Stimulated activated naive CD8-positive, alpha-beta T cell treated with anti-CD3 and anti-CD28 coated beads, Interleukin-15, amount 100 ng/mL, for 72 hours (primary cell): ENCODE results near the gene CPED1.
"Not testable (repeated sequence)": the region's sequence is repeated elsewhere in the genome, so short reads cannot be mapped to it uniquely, and the experiment has no call there.

ENCODE experiments used
- ATAC-seq: fragments of 150-1000 bp; cut with Tn5 transposase; 2 replicates; pipeline ENCODE4 v1.10.0; 2021; ENCODE audit warnings: mild to moderate bottlenecking, moderate library complexity
- DNase-seq, 2 donors: peaks; one replicate each; pipeline ENCODE4 v3.0.0; 2021 to 2022
- H3K27ac Mint-ChIP-seq, 2 donors: one replicate each; pipeline ENCODE4 v1.8.0; 2022; ENCODE audit warnings: mild to moderate bottlenecking in 2 of 2, mixed read lengths in 2 of 2, moderate library complexity in 2 of 2
- H3K27me3 Mint-ChIP-seq: one replicate; pipeline ENCODE4 v1.8.0; 2022; ENCODE audit warnings: mixed read lengths
- H3K4me1 Mint-ChIP-seq: one replicate; pipeline ENCODE4 v1.8.0; 2022; ENCODE audit warnings: mild to moderate bottlenecking, mixed read lengths
- H3K4me3 Mint-ChIP-seq, 2 donors: one replicate each; pipeline ENCODE4 v1.8.0; 2022; ENCODE audit warnings: mild to moderate bottlenecking in 2 of 2, mixed read lengths in 2 of 2, moderate library complexity in 1 of 2
- H3K9me3 Mint-ChIP-seq, 2 donors: one replicate each; pipeline ENCODE4 v1.8.0; 2022; ENCODE audit warnings: mixed read lengths in 2 of 2

CPED1 gene

GRCh38 chr7:121032645-121033460, 44.3 kb downstream of the CPED1 start:
- ATAC-seq, result no peak
- no peak overlapping the region for H3K27ac Mint-ChIP-seq
- H3K27me3 Mint-ChIP-seq, result no peaks in the 10 kb centered on the region
- no peaks in the 10 kb centered on the region for H3K9me3 Mint-ChIP-seq
- no peak for DNase-seq
- no peaks in the 10 kb centered on the region for H3K4me1 Mint-ChIP-seq
- H3K4me3 Mint-ChIP-seq, result no peak overlapping the region

GRCh38 chr7:121034929-121035328, 46.4 kb downstream of the CPED1 start:
- H3K4me1 Mint-ChIP-seq, result no peaks in the 10 kb centered on the region
- no peaks in the 10 kb centered on the region for H3K27me3 Mint-ChIP-seq
- no peak for DNase-seq
- H3K4me3 Mint-ChIP-seq, result no peak overlapping the region
- H3K27ac Mint-ChIP-seq, result peak overlapping the region in 1 of 2 donors; percentile 3
- no peaks in the 10 kb centered on the region for H3K9me3 Mint-ChIP-seq
- no peak for ATAC-seq

- H3K27ac Mint-ChIP-seq, H3K9me3 Mint-ChIP-seq, DNase-seq, H3K4me1 Mint-ChIP-seq, H3K27me3 Mint-ChIP-seq, H3K4me3 Mint-ChIP-seq, ATAC-seq: not testable (repeated sequence)
These were observed 48.3 kb downstream of the CPED1 start for GRCh38 chr7:121036776-121037175.

- H3K27ac Mint-ChIP-seq, result not testable (repeated sequence)
These were observed 48.8 kb downstream of the CPED1 start for GRCh38 chr7:121037329-121037728.

GRCh38 chr7:121037957-121038716, 49.6 kb downstream of the CPED1 start:
- Mint-ChIP-seq H3K27me3 (no peaks in the 10 kb centered on the region), H3K9me3 (no peaks in the 10 kb centered on the region), H3K4me3 (no peak overlapping the region), H3K27ac (no peak overlapping the region), H3K4me1 (no peaks in the 10 kb centered on the region)
- ATAC-seq (no peak), DNase-seq (no peak)

More at GRCh38 chr7:121037329-121037728, 48.8 kb downstream of the CPED1 start:
- not testable (repeated sequence) for H3K9me3 Mint-ChIP-seq, H3K4me1 Mint-ChIP-seq, DNase-seq, H3K27me3 Mint-ChIP-seq, H3K4me3 Mint-ChIP-seq, ATAC-seq

GRCh38 chr7:121038717-121039509, 50.4 kb downstream of the CPED1 start:
- no peaks in the 10 kb centered on the region for H3K4me1 Mint-ChIP-seq
- H3K27me3 Mint-ChIP-seq, result no peaks in the 10 kb centered on the region
- DNase-seq (no peak), ATAC-seq (no peak)
- H3K4me3 Mint-ChIP-seq, result no peak overlapping the region
- no peak overlapping the region for H3K27ac Mint-ChIP-seq
- H3K9me3 Mint-ChIP-seq, result no peaks in the 10 kb centered on the region

GRCh38 chr7:121039510-121039822, 51.0 kb downstream of the CPED1 start:
- ATAC-seq (no peak), DNase-seq (no peak)
- H3K27me3 Mint-ChIP-seq, result no peaks in the 10 kb centered on the region
- H3K9me3 Mint-ChIP-seq, result no peaks in the 10 kb centered on the region
- H3K4me3 Mint-ChIP-seq, result no peak overlapping the region
- no peaks in the 10 kb centered on the region for H3K4me1 Mint-ChIP-seq
- no peak overlapping the region for H3K27ac Mint-ChIP-seq

- Mint-ChIP-seq H3K27me3 (no peaks in the 10 kb centered on the region), H3K4me1 (no peaks in the 10 kb centered on the region), H3K4me3 (no peak overlapping the region), H3K9me3 (no peaks in the 10 kb centered on the region), H3K27ac (no peak overlapping the region)
- ATAC-seq (no peak), DNase-seq (no peak)
These were observed 51.5 kb downstream of the CPED1 start for GRCh38 chr7:121039994-121040393.

GRCh38 chr7:121041516-121042148, 53.1 kb downstream of the CPED1 start:
- H3K4me1 Mint-ChIP-seq, result no peaks in the 10 kb centered on the region
- H3K27me3 Mint-ChIP-seq, result no peaks in the 10 kb centered on the region
- DNase-seq (no peak), ATAC-seq (no peak)
- H3K27ac Mint-ChIP-seq, result no peak overlapping the region
- no peak overlapping the region for H3K4me3 Mint-ChIP-seq
- H3K9me3 Mint-ChIP-seq, result no peaks in the 10 kb centered on the region

GRCh38 chr7:121042195-121042594, 53.7 kb downstream of the CPED1 start:
- Mint-ChIP-seq H3K4me1 (no peaks in the 10 kb centered on the region), H3K27ac (no peak overlapping the region), H3K4me3 (no peak overlapping the region), H3K9me3 (no peaks in the 10 kb centered on the region), H3K27me3 (no peaks in the 10 kb centered on the region)
- ATAC-seq, result no peak
- DNase-seq, result no peak

GRCh38 chr7:121042899-121043298, 54.4 kb downstream of the CPED1 start:
- ATAC-seq (no peak), DNase-seq (no peak)
- peaks cover 2% of the 10 kb centered on the region for H3K27me3 Mint-ChIP-seq
- no peak overlapping the region for H3K4me3 Mint-ChIP-seq
- no peak overlapping the region for H3K27ac Mint-ChIP-seq
- H3K4me1 Mint-ChIP-seq, result no peaks in the 10 kb centered on the region
- H3K9me3 Mint-ChIP-seq, result no peaks in the 10 kb centered on the region

GRCh38 chr7:121043314-121044234, 55.1 kb downstream of the CPED1 start:
- H3K9me3 Mint-ChIP-seq, result no peaks in the 10 kb centered on the region

GRCh38 chr7:121045090-121045489, 56.6 kb downstream of the CPED1 start:
- no peak overlapping the region for H3K27ac Mint-ChIP-seq
- no peaks in the 10 kb centered on the region for H3K9me3 Mint-ChIP-seq
- peaks cover 6% of the 10 kb centered on the region for H3K27me3 Mint-ChIP-seq
- H3K4me3 Mint-ChIP-seq, result no peak overlapping the region
- ATAC-seq, result no peak
- no peaks in the 10 kb centered on the region for H3K4me1 Mint-ChIP-seq
- DNase-seq, result no peak

More at GRCh38 chr7:121043314-121044234, 55.1 kb downstream of the CPED1 start:
- Mint-ChIP-seq H3K27ac (no peak overlapping the region), H3K4me1 (no peaks in the 10 kb centered on the region), H3K4me3 (no peak overlapping the region), H3K27me3 (peaks cover 6% of the 10 kb centered on the region)
- DNase-seq (no peak), ATAC-seq (no peak)

GRCh38 chr7:121046009-121046408, 57.5 kb downstream of the CPED1 start:
- no peak for DNase-seq
- no peaks in the 10 kb centered on the region for H3K4me1 Mint-ChIP-seq

More at GRCh38 chr7:121046009-121046408, 57.5 kb downstream of the CPED1 start:
- Mint-ChIP-seq H3K27ac (no peak overlapping the region), H3K27me3 (peaks cover 6% of the 10 kb centered on the region), H3K4me3 (no peak overlapping the region), H3K9me3 (no peaks in the 10 kb centered on the region)
- no peak for ATAC-seq
